Gastroesophageal sphincter (tissue), 4 donors: ENCODE measurements around the gene ACAA2. TPM values are rescaled to one million over a fixed set of nuclear protein-coding genes. Genes with fewer than 3 reads are reported as not detected.

Experiments used
- ATAC-seq: fragments of 150-250 bp; one replicate; pipeline ENCODE4 v1.9.1; 2016; ENCODE audit warnings: mild to moderate bottlenecking, moderate library complexity
- H3K27ac ChIP-seq, 4 donors: fragments of 200-600 bp; sonication (generic) in 3 of 4; 1 replicate in 3 of 4; 2 replicates in 1 of 4; pipeline ENCODE4 v1.5.1; 2016 to 2019
- H3K27me3 ChIP-seq: fragments of 200-600 bp; sonication (generic); one replicate; pipeline ENCODE4 v1.5.1; 2019
- H3K36me3 ChIP-seq, 2 donors: fragments of 200-600 bp; sonication (generic); one replicate each; pipeline ENCODE4 v1.5.1; 2019; ENCODE audit warnings: control low read depth in 1 of 2
- H3K4me1 ChIP-seq, 3 donors: fragments of 200-600 bp; sonication (generic); 1 replicate in 2 of 3; 2 replicates in 1 of 3; pipeline ENCODE4 v1.5.1; 2016 to 2019; ENCODE audit warnings: control low read depth in 2 of 3
- H3K4me3 ChIP-seq, 2 donors: fragments of 200-600 bp; sonication (generic); one replicate each; pipeline ENCODE4 v1.5.1; 2019; ENCODE audit warnings: mild to moderate bottlenecking in 1 of 2, moderate library complexity in 1 of 2
- H3K9me3 ChIP-seq, 3 donors: fragments of 200-600 bp; sonication (generic); one replicate each; pipeline ENCODE4 v1.5.1; 2017 to 2019; ENCODE audit warnings: control low read depth in 2 of 3
- EP300 ChIP-seq: sonication (generic); formaldehyde crosslinking; IDR thresholded peaks from one replicate; pipeline ENCODE4 v1.6.1; 2017; ENCODE audit warnings: antibody characterized with exemption, mild to moderate bottlenecking
- POLR2A ChIP-seq, 2 donors: fragments of 450-650 bp; IDR thresholded peaks; one replicate each; pipeline ENCODE4 v1.6.1; 2017; ENCODE audit warnings: antibody characterized with exemption in 2 of 2, mild to moderate bottlenecking in 2 of 2, moderate library complexity in 1 of 2
- POLR2AphosphoS5 ChIP-seq: sonication (generic); formaldehyde crosslinking; IDR thresholded peaks from one replicate; pipeline ENCODE4 v1.6.1; 2017; ENCODE audit warnings: antibody characterized with exemption
- WGBS, 2 donors: methylation state at CpG; one replicate each; pipeline ENCODE4 v1.1.5; 2018; ENCODE audit warnings: low coverage in 1 of 2; 5-methylcytosine and 5-hydroxymethylcytosine counted together
- total RNA-seq, 4 donors: library from RNA; depleted of rRNA; stranded (reverse); fragments of >200 nt; gene quantifications; one replicate each; pipeline ENCODE4 v1.1.0, GENCODE V29; 2016
- TF ChIP-seq, protein P1 (sequence below), 4 experiments: fragments of 200-600 bp in 2 of 4; fragments of 450-650 bp in 2 of 4; sonication (generic) in 1 of 4; IDR thresholded peaks; one replicate each; pipeline ENCODE4 v1.5.1; 2017 to 2019; ENCODE audit warnings: antibody characterized with exemption in 4 of 4, mild to moderate bottlenecking in 2 of 4, moderate library complexity in 2 of 4

Gene ACAA2
- total RNA-seq, 4 donors from 2014 or later: 62.3 to 92.3 (median 81.9) TPM

DNA sequence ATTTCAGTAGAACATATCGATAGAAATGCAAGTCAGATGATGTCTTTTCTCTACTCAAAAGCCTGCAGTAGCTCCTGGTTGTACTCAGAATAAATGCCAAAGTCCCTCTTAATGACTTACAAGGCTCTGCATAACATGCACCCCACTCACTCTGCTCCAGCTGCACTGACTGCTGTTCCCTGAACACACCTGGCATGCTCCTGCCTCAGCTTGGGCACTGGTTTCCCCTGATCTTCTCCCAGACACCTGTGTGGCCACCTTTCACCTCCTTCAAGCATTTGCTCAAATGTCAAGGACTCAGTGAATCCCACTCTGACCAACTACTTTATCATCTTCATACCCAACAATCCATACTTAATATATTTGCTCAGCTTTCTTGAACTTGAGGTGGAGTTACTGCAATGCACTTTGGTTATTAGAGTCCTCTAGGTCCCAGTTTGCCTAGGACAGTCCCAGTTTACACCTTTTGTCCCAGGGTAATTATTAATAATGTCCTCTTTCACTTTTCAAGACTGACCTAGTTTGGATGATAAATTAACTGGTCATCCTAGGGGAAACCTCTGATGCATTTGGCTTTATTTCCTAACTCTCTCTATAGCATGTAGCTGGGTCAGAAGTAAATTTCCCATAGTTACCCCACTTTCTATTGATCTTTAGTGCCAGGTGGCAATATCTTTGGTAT, 44.1 kb downstream of the ACAA2 start:
- 80 to 100% methylated on average over 1 of the region's 1 CpG for WGBS, 2 donors
- no peaks in the 10 kb centered on the region for H3K4me1 ChIP-seq
- TF ChIP-seq, protein P1, sequence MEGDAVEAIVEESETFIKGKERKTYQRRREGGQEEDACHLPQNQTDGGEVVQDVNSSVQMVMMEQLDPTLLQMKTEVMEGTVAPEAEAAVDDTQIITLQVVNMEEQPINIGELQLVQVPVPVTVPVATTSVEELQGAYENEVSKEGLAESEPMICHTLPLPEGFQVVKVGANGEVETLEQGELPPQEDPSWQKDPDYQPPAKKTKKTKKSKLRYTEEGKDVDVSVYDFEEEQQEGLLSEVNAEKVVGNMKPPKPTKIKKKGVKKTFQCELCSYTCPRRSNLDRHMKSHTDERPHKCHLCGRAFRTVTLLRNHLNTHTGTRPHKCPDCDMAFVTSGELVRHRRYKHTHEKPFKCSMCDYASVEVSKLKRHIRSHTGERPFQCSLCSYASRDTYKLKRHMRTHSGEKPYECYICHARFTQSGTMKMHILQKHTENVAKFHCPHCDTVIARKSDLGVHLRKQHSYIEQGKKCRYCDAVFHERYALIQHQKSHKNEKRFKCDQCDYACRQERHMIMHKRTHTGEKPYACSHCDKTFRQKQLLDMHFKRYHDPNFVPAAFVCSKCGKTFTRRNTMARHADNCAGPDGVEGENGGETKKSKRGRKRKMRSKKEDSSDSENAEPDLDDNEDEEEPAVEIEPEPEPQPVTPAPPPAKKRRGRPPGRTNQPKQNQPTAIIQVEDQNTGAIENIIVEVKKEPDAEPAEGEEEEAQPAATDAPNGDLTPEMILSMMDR (IDR thresholded peaks at IDR 0.05): no peak
- TF ChIP-seq EP300 (no peak), POLR2AphosphoS5 (no peak), POLR2A (IDR thresholded peaks at IDR 0.05) (no peak)
- no peak for ATAC-seq
- no peak overlapping the region for H3K4me3 ChIP-seq
- H3K9me3 ChIP-seq: no peaks in the 10 kb centered on the region
- H3K36me3 ChIP-seq: no peaks in the 10 kb centered on the region
- H3K27ac ChIP-seq: no peak overlapping the region
- H3K27me3 ChIP-seq: no peaks in the 10 kb centered on the region

DNA sequence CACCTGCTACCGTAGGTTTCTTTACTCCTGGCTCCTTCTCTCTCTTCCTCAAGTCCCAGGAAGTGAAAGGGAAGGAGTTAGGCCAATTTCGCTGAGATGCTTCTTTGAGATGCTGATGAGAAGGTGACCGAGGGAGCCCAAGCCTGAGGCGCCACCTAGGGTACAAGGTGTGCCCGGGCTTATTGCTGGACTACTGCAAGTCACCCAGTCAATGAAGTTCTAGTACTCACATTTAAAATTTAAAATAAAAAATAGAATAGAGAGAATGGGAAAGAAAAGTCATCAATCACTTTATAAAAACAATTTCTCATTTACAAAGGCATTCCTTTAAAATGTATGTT, 45.3 kb downstream of the ACAA2 start:
- H3K27me3 ChIP-seq: no peaks in the 10 kb centered on the region
- no peak for ATAC-seq

DNA sequence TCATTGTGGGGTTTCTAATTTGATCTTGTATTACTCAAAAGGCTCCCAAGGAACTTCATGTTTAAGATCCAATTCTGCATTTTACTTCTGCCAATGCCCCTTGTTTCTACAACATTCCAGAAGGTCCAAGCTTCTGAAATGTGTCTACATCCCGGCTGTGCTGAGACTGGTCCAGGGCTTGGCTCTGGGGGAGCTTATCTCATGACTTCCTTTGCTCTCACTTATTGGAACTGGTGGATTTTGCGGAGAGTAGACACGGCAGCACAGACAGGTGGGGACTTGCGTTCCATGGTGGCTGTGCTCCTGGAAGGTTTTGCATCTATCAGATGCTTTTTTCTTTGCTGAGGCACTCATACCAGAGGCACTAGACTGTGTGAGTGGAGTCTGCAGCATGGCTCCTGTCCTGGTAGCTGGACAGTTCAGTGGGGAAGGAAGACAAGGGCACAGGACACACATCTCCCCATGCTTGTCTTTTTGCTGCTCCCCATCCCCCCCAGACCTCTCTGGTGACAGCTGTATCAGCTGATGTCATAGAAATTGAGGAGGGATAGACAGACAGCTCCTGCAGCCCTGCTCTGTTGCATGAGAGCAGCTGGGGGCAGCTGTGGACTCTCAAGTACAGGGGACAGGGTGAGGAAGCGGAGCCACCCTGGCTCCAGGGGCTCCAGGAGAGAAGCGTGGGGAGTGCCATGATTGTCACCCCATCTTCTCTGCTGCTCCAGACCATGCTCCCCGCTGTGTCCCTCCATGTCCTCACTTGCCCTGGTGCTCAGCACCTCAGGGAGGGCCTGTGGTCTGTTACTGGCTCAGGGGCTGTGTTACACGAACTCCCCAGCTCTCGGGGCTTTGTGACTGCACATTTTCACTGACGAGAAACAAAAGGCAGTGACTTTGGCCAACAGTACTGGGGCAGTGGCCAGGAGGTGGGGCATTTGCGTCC, 46.0 kb downstream of the ACAA2 start:
- no peaks in the 10 kb centered on the region for H3K9me3 ChIP-seq
- TF ChIP-seq POLR2A (IDR thresholded peaks at IDR 0.05) (no peak), POLR2AphosphoS5 (no peak), EP300 (no peak)
- TF ChIP-seq, protein P1 (IDR thresholded peaks at IDR 0.05): no peak
- H3K36me3 ChIP-seq: no peaks in the 10 kb centered on the region
- no peaks in the 10 kb centered on the region for H3K4me1 ChIP-seq
- no peaks in the 10 kb centered on the region for H3K27me3 ChIP-seq
- ATAC-seq: no peak
- no peak overlapping the region for H3K27ac ChIP-seq
- H3K4me3 ChIP-seq: no peak overlapping the region
- WGBS, 2 donors: no CpG with 5 or more reads among the region's 11 CpGs

More for the DNA sequence above, 45.3 kb downstream of the ACAA2 start:
- Histone ChIP-seq H3K27ac (no peak overlapping the region), H3K36me3 (no peaks in the 10 kb centered on the region), H3K4me3 (no peak overlapping the region), H3K4me1 (no peaks in the 10 kb centered on the region), H3K9me3 (no peaks in the 10 kb centered on the region)
- 15% methylated on average over 5 of the region's 5 CpGs; no CpG with 5 or more reads in 1 of the 2 donors for WGBS, 2 donors
- TF ChIP-seq POLR2A (IDR thresholded peaks at IDR 0.05): no peak
- TF ChIP-seq, protein P1 (IDR thresholded peaks at IDR 0.05): peak in 2 of 4 experiments; percentile 39 to 53
- no peak for TF ChIP-seq POLR2AphosphoS5

DNA sequence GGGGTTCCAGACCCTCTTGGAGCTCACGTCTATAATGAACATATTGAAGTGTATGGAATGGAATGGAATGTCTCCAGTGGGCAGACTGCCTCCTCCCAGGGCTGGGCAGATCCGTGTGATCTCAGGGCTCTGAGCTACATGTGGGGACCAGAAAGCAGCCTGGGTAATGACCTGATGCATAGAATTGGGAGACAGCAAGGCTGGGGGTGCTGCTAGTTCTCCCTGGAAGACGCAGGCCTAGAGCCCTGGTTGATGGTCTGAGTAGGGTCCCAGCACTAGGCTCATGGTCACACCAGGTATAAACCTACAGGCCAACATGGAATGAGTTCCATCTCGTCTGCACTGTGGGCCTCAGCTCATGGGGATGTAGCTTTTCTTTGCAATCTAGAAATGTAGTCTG, 46.7 kb downstream of the ACAA2 start:
- Histone ChIP-seq H3K36me3 (no peaks in the 10 kb centered on the region), H3K27ac (no peak overlapping the region), H3K4me1 (no peaks in the 10 kb centered on the region), H3K4me3 (no peak overlapping the region), H3K9me3 (no peaks in the 10 kb centered on the region), H3K27me3 (no peaks in the 10 kb centered on the region)
- ATAC-seq: no peak
- TF ChIP-seq EP300 (no peak), POLR2A (IDR thresholded peaks at IDR 0.05) (no peak)
- TF ChIP-seq, protein P1 (IDR thresholded peaks at IDR 0.05): no peak
- WGBS, 2 donors: 75% methylated on average over 2 of the region's 4 CpGs; no CpG with 5 or more reads in 1 of the 2 donors
